Right hindlimb (tissue), 1 donor: ENCODE results near the gene PTH2.

Source experiments
- DNase-seq: peaks from one replicate; pipeline ENCODE4 v3.0.0-alpha.2; 2018

The PTH2 gene

GRCh38 chr19:49430678-49431329 is 7.6 kb upstream of the PTH2 start:
- no peak for DNase-seq

DNA sequence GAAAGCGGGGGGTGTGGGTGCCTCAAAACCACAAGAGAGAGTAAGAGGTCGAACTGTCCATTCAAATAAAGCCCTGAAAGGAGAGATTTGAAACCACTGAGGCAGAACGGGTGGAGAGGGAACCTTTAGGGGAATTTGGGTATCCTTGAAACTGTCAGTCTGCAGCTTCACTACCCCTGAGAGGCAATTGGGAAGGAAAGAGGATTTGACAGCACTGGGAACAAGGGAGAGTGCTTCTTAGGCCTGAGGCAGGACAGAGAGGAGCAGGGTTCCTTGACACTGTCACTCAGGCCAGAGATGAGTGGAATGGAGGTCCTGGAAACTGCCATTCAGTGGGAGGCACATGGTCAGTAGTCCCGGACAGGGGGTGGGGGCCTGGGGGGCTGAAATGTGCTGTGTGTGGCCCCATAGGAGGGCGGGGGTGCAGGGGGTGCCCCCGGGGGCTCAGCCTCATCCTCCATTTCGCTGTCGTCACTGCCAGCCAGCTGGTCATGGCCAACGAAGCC is 7.0 kb upstream of the PTH2 start:
- no peak for DNase-seq

DNA sequence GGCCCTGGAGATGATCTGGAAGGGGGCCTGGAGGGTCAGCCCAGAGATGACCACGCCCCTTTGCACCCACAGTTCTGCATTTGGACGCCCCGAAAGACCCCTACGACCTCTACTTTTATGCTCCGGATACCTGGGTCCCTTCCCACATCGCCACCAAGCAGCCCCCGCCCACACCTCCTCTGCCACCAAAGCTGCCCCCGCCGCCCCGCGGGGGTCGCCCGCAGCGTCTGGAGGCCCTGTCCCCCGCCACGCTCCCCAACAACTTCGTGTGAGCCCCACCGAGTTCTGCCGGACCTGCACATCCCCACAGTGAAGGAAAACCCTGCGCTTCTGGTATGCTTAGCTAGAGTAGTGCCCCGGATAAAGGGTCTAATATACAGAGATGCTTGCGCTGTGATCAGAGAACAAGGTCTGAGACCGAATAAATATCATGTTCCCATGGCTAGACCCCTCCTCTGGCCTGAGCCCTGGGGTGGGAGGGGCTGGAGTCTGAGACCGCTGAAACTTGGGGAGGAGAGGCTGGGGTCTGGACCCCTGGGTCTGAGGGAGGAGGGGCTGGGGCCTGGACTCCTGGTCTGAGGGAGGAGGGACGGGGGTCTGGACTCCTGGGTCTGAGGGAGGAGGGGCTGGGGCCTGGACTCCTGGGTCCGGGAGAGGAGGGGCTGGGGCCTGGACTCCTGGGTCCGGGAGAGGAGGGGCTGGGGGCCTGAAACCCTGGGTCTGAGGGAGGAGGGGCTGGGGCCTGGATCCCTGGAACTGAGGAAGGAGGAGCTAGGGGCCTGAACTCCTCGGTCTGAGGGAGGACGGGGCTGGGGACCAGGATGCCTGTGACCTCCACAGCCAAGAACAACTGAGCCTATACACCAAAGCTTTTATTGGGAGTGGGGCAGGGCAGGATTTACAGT is 5.6 kb upstream of the PTH2 start:
- DNase-seq = no peak

DNA sequence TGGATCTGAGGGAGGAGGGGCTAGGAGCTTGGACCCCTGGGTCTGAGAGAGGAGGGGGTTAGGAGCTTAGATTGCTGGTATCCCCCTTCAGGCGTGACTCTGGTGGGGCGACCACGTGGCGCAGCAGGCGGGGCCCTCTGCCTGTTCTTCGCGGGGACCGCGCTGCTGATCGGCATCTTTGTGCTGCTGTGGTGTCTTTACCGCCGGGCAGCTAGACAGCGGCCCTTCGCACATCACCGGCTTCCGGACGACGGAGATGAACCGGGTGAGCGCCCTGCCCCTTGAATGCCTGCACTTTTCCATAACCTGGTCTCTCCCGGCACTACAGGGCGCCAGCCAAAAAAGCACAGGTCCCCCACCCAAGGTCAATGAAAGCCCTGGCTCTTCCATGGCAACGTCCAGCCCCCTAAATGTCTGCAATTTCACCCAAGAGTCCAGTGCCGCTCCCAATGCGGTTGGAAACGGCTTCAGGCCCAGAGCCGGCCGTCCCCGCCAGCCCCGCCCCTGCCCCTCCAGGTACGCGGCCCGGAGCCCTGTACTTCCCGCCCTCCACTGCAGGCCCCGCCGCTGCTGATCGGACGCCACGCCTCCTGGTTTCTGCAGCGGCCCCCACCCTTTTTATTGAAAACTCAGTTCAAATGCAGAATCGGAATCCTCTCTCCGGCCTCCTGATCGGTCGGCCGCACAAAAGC is 4.8 kb upstream of the PTH2 start:
- DNase-seq = no peak

DNA sequence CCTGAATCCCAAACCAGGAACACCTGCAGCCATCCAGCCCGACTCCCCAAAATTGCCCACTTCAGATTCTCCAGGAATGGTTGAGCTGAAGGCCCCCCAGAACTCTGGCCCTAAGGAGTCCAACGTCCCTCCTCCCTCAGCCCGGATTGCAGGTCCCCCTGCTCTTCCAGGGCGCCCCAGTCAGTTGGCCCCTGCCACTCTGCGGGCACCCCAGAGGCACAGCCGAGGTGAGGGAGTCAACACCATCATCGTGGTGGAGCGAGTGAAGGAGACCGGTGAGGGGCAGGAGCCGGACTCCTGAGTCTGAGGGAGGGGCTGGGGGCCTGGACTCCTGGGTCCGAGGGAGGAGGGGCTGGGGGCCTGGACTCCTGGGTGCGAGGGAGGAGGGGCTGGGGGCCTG is 4.1 kb upstream of the PTH2 start:
- DNase-seq = no peak

DNA sequence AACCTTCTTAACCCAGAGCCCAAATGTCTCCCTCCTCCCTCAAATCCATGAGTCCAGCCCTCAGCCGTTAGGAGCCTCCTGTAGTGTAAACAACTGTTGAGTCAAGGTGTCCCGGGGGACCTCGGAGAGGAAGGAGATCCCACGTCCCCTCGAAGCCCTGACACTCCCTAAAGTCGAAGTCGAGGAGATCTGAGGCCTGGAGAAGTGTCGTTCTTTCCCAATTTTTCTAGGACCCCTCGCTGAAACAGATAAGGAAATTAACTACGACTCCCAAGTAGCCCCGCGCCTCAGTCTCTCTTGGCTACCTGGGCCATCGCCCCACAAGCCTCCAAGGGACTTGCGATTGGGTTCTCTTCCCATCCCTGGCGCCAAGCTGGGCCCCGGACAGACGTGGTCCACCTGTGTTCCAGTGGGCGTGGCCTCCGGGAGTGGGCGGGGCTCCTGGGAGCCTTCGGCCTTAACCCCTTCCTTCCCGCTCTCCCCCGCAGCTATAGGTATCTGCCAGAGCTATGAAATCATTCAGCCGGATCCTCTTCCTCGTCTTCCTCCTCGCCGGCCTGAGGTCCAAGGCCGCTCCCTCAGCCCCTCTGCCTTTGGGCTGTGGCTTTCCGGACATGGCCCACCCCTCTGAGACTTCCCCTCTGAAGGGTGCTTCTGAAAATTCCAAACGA is 2.8 kb upstream of the PTH2 start:
- DNase-seq = no peak

DNA sequence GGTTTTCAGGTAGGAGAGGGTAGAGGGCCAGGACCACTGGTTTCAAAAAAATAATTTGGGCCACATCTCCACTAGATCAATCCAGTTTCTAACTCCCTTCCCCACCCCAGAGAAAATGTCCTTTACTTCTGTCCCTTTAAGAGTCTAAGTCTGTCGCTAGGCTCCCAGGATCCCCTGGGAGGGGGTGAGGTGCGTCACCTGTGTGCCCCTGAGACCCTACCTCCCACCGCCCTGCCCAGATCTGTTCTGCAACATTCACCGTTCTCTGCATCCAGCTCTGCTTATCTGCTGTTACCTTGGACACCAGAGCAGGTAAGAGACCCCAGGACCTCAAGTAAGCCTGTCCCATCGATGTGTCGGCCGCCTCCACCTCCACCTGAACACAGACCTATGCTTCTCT is 1.9 kb upstream of the PTH2 start, which contains the start of gene GFY:
Gene GFY (plus strand): TSS at position 211 of the 400 bp plus-strand sequence. CDS start 1,043 bp downstream, outside the sequence.
- no peak for DNase-seq

DNA sequence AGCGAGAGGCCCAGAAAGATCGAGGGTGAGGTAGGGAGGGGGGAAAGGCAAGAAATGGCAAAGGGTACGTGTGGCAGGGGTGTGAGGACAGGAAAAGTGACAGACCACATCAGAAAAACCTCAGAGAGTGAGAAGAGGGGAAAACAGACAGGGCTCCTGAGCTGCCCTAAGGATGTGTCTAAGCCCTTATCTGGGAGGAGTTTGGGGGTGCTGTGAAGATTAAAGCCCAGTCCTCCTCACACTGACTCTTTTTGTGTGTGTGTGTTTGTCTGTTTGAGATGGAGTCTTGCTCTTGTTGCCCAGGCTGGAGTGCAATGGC is 703 bp upstream of the PTH2 start:
- DNase-seq = no peak

- DNase-seq = no peak
Observed at GRCh38 chr19:49422407-49423070, 702 bp downstream of the PTH2 start.

GRCh38 chr19:49421878-49422202 is 1.4 kb downstream of the PTH2 start:
- no peak for DNase-seq

GRCh38 chr19:49421039-49421877 is 2.0 kb downstream of the PTH2 start:
- peak; percentile 75 for DNase-seq

DNA sequence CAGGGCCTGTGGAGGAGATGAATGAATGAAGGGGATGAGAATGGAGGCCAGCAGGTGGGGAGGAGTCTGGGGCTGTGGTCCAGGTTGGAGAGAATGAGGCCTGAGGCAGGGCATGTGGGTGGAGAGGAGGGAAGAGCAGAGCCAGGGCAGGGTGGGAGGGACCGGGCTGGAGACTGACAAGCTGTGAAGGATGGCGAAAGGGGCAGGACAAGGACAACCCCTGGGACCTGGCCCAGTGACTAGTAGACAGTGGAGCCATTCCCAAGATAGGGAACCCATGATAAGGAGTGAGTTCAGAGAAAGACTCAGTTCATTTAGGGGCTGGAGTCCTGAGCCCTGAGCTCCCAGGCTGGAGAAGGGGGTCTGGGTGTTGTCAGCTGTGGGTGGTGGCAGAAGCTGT is 3.0 kb downstream of the PTH2 start:
- DNase-seq = no peak

DNA sequence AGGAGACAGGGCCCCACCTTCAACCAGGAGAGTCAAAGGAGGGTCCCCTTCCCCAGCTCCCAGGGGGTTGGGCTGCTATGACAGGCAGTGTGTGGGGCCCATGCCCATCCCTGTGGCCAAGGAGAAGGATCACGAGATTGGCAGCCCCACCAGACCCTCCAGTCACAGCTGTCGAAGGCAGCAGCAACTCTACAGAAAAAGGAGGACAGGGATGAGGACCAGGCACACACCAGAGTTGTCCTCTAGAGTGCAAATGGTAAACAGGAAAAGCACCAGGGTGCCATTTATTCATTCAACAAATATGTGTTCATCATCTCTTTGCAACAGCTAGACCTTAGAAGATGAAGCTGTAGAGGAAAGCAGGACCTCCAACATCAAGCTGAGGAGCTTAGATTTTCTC is 4.1 kb downstream of the PTH2 start:
- DNase-seq = no peak

DNA sequence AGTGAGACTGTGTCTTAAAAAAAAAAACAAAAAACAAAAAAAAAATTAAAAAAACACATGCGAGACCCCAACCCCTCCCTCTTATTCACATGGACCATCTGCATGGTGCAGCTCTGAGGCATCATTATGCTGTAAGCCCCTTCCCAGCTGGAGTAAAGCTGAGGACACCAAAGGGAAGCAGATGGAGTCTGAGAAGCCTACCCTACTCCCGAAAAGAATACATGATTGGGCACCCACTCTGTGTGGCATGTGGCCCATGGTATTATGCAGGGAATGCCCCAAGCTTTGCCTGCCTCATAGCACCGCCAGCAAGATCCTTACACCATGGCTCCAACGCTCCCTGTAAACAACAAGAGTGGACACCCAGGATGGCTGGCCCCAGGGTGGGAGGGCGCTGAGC is 4.7 kb downstream of the PTH2 start:
- no peak for DNase-seq

GRCh38 chr19:49417088-49417487 is 6.2 kb downstream of the PTH2 start:
- no peak for DNase-seq

GRCh38 chr19:49415810-49416200 is 7.4 kb downstream of the PTH2 start:
- no peak for DNase-seq

GRCh38 chr19:49415102-49415809 is 8.0 kb downstream of the PTH2 start:
- DNase-seq = no peak

DNA sequence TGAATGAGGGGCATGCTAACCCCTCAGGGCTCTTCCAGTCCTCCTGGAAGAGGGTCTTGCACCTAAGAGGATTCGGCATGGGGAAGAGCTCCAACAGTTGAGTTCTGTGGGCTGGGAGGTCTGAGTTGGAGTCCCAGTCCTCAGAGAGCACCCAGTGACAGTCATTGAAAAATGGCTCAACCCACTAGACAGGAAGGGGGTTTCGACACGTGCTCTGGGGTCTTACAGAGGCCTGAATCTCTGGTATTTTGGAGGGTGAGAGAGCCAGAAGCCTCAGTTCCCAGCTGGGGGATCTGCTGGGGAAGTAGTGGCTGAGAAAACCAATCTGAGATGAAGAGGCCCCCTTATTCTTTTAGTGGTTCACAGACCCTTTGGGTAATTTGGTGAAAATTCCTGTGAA is 9.0 kb downstream of the PTH2 start:
- DNase-seq = no peak

- DNase-seq = peak; percentile 72
Observed at GRCh38 chr19:49413348-49413747, 9.9 kb downstream of the PTH2 start.

DNA sequence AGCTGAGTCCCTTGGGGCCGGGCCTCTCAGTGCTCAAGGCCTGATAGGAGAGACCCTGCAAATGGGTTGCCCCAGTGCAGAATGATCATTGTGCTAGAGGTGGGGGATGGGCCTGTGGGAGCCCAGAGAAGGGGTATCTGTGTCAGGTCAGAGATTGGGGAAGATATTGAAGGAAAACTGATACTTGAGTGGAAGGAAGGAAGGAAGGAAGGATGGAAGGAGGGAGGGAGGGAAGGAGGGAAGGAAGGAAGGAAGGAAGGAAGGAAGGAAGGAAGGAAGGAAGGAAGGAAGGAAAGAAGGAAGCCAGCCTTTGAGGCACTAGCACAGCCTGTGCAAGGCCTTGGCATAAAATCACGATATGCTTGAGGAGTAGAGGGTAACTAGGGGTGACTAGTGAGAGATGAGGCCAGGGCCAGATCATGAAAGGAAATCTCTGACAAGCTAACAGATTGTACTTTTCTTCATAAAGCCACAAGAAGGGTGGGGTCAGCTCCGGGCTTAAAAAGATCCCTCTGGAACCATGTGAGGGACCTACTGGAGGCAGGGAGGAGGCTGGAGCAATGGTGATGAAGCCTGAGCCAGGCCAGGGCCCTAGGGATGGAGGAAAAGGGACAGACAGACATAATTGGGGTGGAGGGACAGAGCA is 11.4 kb downstream of the PTH2 start:
- no peak for DNase-seq
